Tibial nerve (tissue), 3 donors: ENCODE results near the gene MRPS5.

ENCODE experiments used
- POLR2A ChIP-seq, 2 donors: fragments of 450-650 bp; IDR thresholded peaks; one replicate each; pipeline ENCODE4 v1.6.1; 2017; ENCODE audit warnings: antibody characterized with exemption in 2 of 2, mild to moderate bottlenecking in 2 of 2, moderate library complexity in 2 of 2
- TF ChIP-seq, protein P1 (sequence below), 5 experiments: fragments of 200-600 bp in 3 of 5; fragments of 450-650 bp in 2 of 5; sonication (generic) in 3 of 5; IDR thresholded peaks; one replicate each; pipeline ENCODE4 v1.5.1; 2016 to 2019; ENCODE audit warnings: antibody characterized with exemption in 5 of 5, mild to moderate bottlenecking in 3 of 5, moderate library complexity in 2 of 5

DNA sequence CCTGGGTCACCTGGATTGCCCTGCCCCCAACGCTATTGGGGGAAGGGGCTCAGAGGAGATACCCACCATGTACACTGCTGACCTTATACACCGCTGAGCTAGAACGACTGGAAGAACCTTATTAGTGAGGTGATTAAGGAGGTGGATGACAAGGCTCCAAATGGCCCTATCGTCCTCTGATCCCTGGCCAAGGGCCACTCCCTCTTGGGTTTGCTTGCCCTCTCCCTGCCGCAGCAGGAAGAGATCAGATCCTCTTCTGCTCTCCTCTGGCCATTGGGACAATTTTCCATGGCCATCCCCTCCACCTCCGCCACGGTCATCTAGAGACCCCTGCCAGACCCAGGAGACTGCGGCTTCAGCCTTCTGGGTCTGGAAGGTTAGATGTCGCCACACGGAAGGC lies 36.8 kb upstream of the MRPS5 start:
- TF ChIP-seq, protein P1, sequence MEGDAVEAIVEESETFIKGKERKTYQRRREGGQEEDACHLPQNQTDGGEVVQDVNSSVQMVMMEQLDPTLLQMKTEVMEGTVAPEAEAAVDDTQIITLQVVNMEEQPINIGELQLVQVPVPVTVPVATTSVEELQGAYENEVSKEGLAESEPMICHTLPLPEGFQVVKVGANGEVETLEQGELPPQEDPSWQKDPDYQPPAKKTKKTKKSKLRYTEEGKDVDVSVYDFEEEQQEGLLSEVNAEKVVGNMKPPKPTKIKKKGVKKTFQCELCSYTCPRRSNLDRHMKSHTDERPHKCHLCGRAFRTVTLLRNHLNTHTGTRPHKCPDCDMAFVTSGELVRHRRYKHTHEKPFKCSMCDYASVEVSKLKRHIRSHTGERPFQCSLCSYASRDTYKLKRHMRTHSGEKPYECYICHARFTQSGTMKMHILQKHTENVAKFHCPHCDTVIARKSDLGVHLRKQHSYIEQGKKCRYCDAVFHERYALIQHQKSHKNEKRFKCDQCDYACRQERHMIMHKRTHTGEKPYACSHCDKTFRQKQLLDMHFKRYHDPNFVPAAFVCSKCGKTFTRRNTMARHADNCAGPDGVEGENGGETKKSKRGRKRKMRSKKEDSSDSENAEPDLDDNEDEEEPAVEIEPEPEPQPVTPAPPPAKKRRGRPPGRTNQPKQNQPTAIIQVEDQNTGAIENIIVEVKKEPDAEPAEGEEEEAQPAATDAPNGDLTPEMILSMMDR (IDR thresholded peaks at IDR 0.05), result no peak
- no peak for TF ChIP-seq POLR2A (IDR thresholded peaks at IDR 0.05)
